ENCODE measurements around the gene RYR1. TPM values are rescaled to one million over a fixed set of nuclear protein-coding genes. Genes with fewer than 3 reads are reported as not detected.

RYR1 gene
- total RNA-seq, 2 experiments from 2014 or later, result 0.54 to 1.4 TPM

- CTCF ChIA-PET (ENCODE audit: unreplicated experiment), result no interaction called here
- no TSS peak for BruUV-seq (replicated peaks)
These were observed 15.7 kb upstream of the RYR1 start for GRCh38 chr19:38417544-38418506.

DNA sequence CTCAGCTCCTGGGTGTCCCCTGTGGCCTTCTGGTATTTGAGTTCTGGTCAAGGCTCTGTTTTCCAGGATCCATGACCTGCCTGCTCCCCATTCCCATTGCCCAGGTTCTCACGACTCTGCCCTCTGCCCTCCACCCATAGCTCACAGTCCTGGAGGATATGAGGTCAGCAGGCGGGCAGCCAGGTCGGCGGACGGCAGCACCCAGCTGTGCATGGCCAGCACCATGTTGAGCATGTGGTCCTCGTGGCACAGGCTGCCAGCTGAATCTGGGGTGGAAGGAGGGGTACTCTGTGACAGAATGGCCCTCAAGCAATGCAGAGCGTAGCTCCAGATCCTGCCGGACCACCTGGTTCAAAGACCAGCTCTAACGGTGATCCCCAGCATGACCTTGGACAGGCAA lies 12.6 kb upstream of the RYR1 start:
- no peak overlapping the region for H3K4me2 ChIP-seq (ENCODE audit: low read length)
- no peak overlapping the region for H3K4me3 ChIP-seq (ENCODE audit: low read depth, low read length, poor library complexity, severe bottlenecking)
- no peak for TF ChIP-seq CTCF (conservative IDR thresholded peaks at IDR 0.05; ENCODE audit: low read length)
- no peak for TF ChIP-seq EZH2phosphoT487 (IDR thresholded peaks at IDR 0.05; ENCODE audit: borderline replicate concordance, low read depth, low read length)
- intact Hi-C loops (cut with micrococcal nuclease; ENCODE audit: unreplicated experiment), result no loop called here
- H3K27ac ChIP-seq (ENCODE audit: low read depth, low read length, poor library complexity, severe bottlenecking), result no peak overlapping the region
- CTCF ChIA-PET (ENCODE audit: unreplicated experiment), result interaction anchor here (0.7 kb wide), 1 partner anchor 299 kb away, joined by 4 read pairs; no protein-coding TSS in a partner anchor
- no peaks in the 10 kb centered on the region for H4K20me1 ChIP-seq (ENCODE audit: insufficient read depth, low read length)
- H3K9me3 ChIP-seq (ENCODE audit: low read length), result no peaks in the 10 kb centered on the region
- H3K4me1 ChIP-seq (ENCODE audit: insufficient read depth, low read length, poor library complexity, severe bottlenecking), result peaks cover 12% of the 10 kb centered on the region
- POLR2A ChIA-PET, result interaction anchor here (0.6 kb wide), 1 partner anchor 411 kb away, joined by 3 read pairs; the partner anchor contains the start of gene ECH1
- no peaks in the 10 kb centered on the region for H3K36me3 ChIP-seq (ENCODE audit: insufficient read depth, low read length)
- H3K79me2 ChIP-seq (ENCODE audit: insufficient read depth, low read depth, low read length), result no peaks in the 10 kb centered on the region
- no peak overlapping the region for H2AFZ ChIP-seq (ENCODE audit: low read length)
- no peaks in the 10 kb centered on the region for H3K9me2 ChIP-seq (ENCODE audit: insufficient read depth, low read length)
- DNase-seq (ENCODE audit: low spot score), result no peak
- BruUV-seq (replicated peaks), result no TSS peak

More at GRCh38 chr19:38417544-38418506, 15.7 kb upstream of the RYR1 start:
- Histone ChIP-seq H3K27ac (ENCODE audit: low read depth, low read length, poor library complexity, severe bottlenecking) (no peak overlapping the region), H4K20me1 (ENCODE audit: insufficient read depth, low read length) (no peaks in the 10 kb centered on the region), H3K9me3 (ENCODE audit: low read length) (no peaks in the 10 kb centered on the region), H2AFZ (ENCODE audit: low read length) (peak overlapping the region; percentile 66), H3K4me3 (ENCODE audit: low read depth, low read length, poor library complexity, severe bottlenecking) (peak overlapping the region; percentile 38), H3K79me2 (ENCODE audit: insufficient read depth, low read depth, low read length) (no peaks in the 10 kb centered on the region), H3K36me3 (ENCODE audit: insufficient read depth, low read length) (no peaks in the 10 kb centered on the region), H3K9me2 (ENCODE audit: insufficient read depth, low read length) (no peaks in the 10 kb centered on the region), H3K4me2 (ENCODE audit: low read length) (peak overlapping the region; percentile 69), H3K4me1 (ENCODE audit: insufficient read depth, low read length, poor library complexity, severe bottlenecking) (peaks cover 12% of the 10 kb centered on the region)
- TF ChIP-seq CTCF (conservative IDR thresholded peaks at IDR 0.05; ENCODE audit: low read length), result no peak
- no peak for TF ChIP-seq EZH2phosphoT487 (IDR thresholded peaks at IDR 0.05; ENCODE audit: borderline replicate concordance, low read depth, low read length)
- intact Hi-C loops (cut with micrococcal nuclease; ENCODE audit: unreplicated experiment), result no loop called here
- POLR2A ChIA-PET, result no interaction called here
- DNase-seq (ENCODE audit: low spot score), result peak; percentile 57

GRCh38 chr19:38421856-38422255 lies 11.6 kb upstream of the RYR1 start:
- Histone ChIP-seq H3K4me2 (ENCODE audit: low read length) (no peak overlapping the region), H2AFZ (ENCODE audit: low read length) (no peak overlapping the region), H3K79me2 (ENCODE audit: insufficient read depth, low read depth, low read length) (no peaks in the 10 kb centered on the region), H3K4me3 (ENCODE audit: low read depth, low read length, poor library complexity, severe bottlenecking) (no peak overlapping the region), H3K27ac (ENCODE audit: low read depth, low read length, poor library complexity, severe bottlenecking) (no peak overlapping the region), H3K9me3 (ENCODE audit: low read length) (no peaks in the 10 kb centered on the region), H4K20me1 (ENCODE audit: insufficient read depth, low read length) (no peaks in the 10 kb centered on the region), H3K9me2 (ENCODE audit: insufficient read depth, low read length) (no peaks in the 10 kb centered on the region), H3K4me1 (ENCODE audit: insufficient read depth, low read length, poor library complexity, severe bottlenecking) (peaks cover 12% of the 10 kb centered on the region), H3K36me3 (ENCODE audit: insufficient read depth, low read length) (no peaks in the 10 kb centered on the region)
- DNase-seq (ENCODE audit: low spot score), result no peak
- intact Hi-C loops (cut with micrococcal nuclease; ENCODE audit: unreplicated experiment), result no loop called here
- BruUV-seq (replicated peaks), result no TSS peak
- TF ChIP-seq CTCF (conservative IDR thresholded peaks at IDR 0.05; ENCODE audit: low read length) (no peak), EZH2phosphoT487 (IDR thresholded peaks at IDR 0.05; ENCODE audit: borderline replicate concordance, low read depth, low read length) (no peak)
- CTCF ChIA-PET (ENCODE audit: unreplicated experiment), result no interaction called here
- POLR2A ChIA-PET, result interaction anchor here (0.6 kb wide), 1 partner anchor 34 kb away, joined by 3 read pairs; no protein-coding TSS in a partner anchor

Data from OCI-LY7 (cell line).